ENCODE data around the gene SPATA13. TPM values are rescaled to one million over a fixed set of nuclear protein-coding genes. Genes with fewer than 3 reads are reported as not detected.
"Not testable (repeated sequence)": the region's sequence is repeated elsewhere in the genome, so short reads cannot be mapped to it uniquely, and the experiment has no call there.

Gene SPATA13
- total RNA-seq, 1 experiment from 2014 or later: 21.4 TPM

GRCh38 chr13:24216176-24216575, 55.7 kb downstream of the SPATA13 start:
- BruUV-seq (replicated peaks): no TSS peak
- Histone ChIP-seq H2AFZ (ENCODE audit: low read depth, low read length, poor library complexity, severe bottlenecking) (no peak overlapping the region), H3K4me2 (ENCODE audit: low read length) (no peak overlapping the region), H3K9me2 (ENCODE audit: insufficient read depth) (no peaks in the 10 kb centered on the region), H3K79me2 (ENCODE audit: insufficient read depth, low read length) (peaks cover 34% of the 10 kb centered on the region), H3K9me3 (ENCODE audit: control insufficient read depth in 1 of 2, insufficient read depth in 1 of 2, low read depth in 1 of 2, low read length in 2 of 2) (no peaks in the 10 kb centered on the region), H3K9ac (ENCODE audit: low read length) (no peak overlapping the region), H3K27me3 (ENCODE audit: insufficient read depth, low read length) (no peaks in the 10 kb centered on the region), H3K27ac (ENCODE audit: low read depth, low read length) (no peak overlapping the region), H3K4me3 (replicated peaks in 1 of 2; ENCODE audit: low read depth in 1 of 2, low read length in 2 of 2) (no peak overlapping the region), H4K20me1 (ENCODE audit: insufficient read depth) (no peaks in the 10 kb centered on the region), H3K4me1 (ENCODE audit: control insufficient read depth in 1 of 2, insufficient read depth in 2 of 2, low read length in 2 of 2) (peaks cover 11 to 13% of the 10 kb centered on the region in 2 experiments; a peak in 3 of 4 replicates), H3K36me3 (ENCODE audit: control insufficient read depth in 1 of 2, insufficient read depth in 2 of 2, low read length in 2 of 2) (no peaks in the 10 kb centered on the region)
- ChIA-PET POLR2A (no interaction called here), CTCF (no interaction called here), RAD21 (ENCODE audit: low non-redundant PET in 1 of 2, low total read pairs in 2 of 2, uncharacterized antibody in 2 of 2, unreplicated experiment in 2 of 2) (no interaction called here)
- DNase-seq (ENCODE audit: low read depth, low spot score) (no peak), ATAC-seq (no peak)
- intact Hi-C loops (cut with micrococcal nuclease): no loop called here
- TF ChIP-seq RAD21 (IDR thresholded peaks at IDR 0.05; ENCODE audit: low read depth) (no peak), EZH2phosphoT487 (IDR thresholded peaks at IDR 0.05; ENCODE audit: borderline replicate concordance) (no peak), POLR2AphosphoS5 (IDR thresholded peaks at IDR 0.05; ENCODE audit: low read depth, low read length) (no peak), CTCF (IDR thresholded peaks at IDR 0.05 in 2 of 3, conservative IDR thresholded peaks at IDR 0.05 in 1 of 3; ENCODE audit: borderline replicate concordance in 1 of 3, insufficient read depth in 1 of 3, low read depth in 2 of 3, low read length in 2 of 3) (no peak), POLR2A (IDR thresholded peaks at IDR 0.05; ENCODE audit: borderline replicate concordance, extremely low read depth, insufficient read depth, insufficient read length) (no peak), JUND (IDR thresholded peaks at IDR 0.05) (no peak), ELF1 (IDR thresholded peaks at IDR 0.05; ENCODE audit: borderline replicate concordance, low read depth) (no peak), REST (IDR thresholded peaks at IDR 0.05; ENCODE audit: low read depth) (no peak), ZNF274 (IDR thresholded peaks at IDR 0.05; ENCODE audit: low read depth, low read length) (no peak), CEBPB (IDR thresholded peaks at IDR 0.05; ENCODE audit: low read depth) (no peak)

- ATAC-seq; BruUV-seq (replicated peaks); H3K9me2 ChIP-seq (ENCODE audit: insufficient read depth); H3K36me3 ChIP-seq (ENCODE audit: control insufficient read depth in 1 of 2, insufficient read depth in 2 of 2, low read length in 2 of 2); H3K4me3 ChIP-seq (replicated peaks in 1 of 2; ENCODE audit: low read depth in 1 of 2, low read length in 2 of 2); H3K4me2 ChIP-seq (ENCODE audit: low read length); H3K9ac ChIP-seq (ENCODE audit: low read length); H3K27ac ChIP-seq (ENCODE audit: low read depth, low read length); RAD21 ChIA-PET (ENCODE audit: low non-redundant PET in 1 of 2, low total read pairs in 2 of 2, uncharacterized antibody in 2 of 2, unreplicated experiment in 2 of 2); H2AFZ ChIP-seq (ENCODE audit: low read depth, low read length, poor library complexity, severe bottlenecking); DNase-seq (ENCODE audit: low read depth, low spot score); intact Hi-C loops (cut with micrococcal nuclease); H3K27me3 ChIP-seq (ENCODE audit: insufficient read depth, low read length); POLR2A ChIA-PET; H3K9me3 ChIP-seq (ENCODE audit: control insufficient read depth in 1 of 2, insufficient read depth in 1 of 2, low read depth in 1 of 2, low read length in 2 of 2); H4K20me1 ChIP-seq (ENCODE audit: insufficient read depth): not testable (repeated sequence)
- peaks cover 33% of the 10 kb centered on the region for H3K79me2 ChIP-seq (ENCODE audit: insufficient read depth, low read length)
- peaks cover 11 to 13% of the 10 kb centered on the region in 2 experiments; a peak in 3 of 4 replicates for H3K4me1 ChIP-seq (ENCODE audit: control insufficient read depth in 1 of 2, insufficient read depth in 2 of 2, low read length in 2 of 2)
- CTCF ChIA-PET: interaction anchor here (3.7 kb wide), 1 partner anchor 163 kb away, joined by 38 read pairs; no protein-coding TSS in a partner anchor
Observed at GRCh38 chr13:24216779-24217178, 56.3 kb downstream of the SPATA13 start.

Measured in HCT116 (cell line).